ENCODE results near the gene LCLAT1.

The LCLAT1 gene

DNA sequence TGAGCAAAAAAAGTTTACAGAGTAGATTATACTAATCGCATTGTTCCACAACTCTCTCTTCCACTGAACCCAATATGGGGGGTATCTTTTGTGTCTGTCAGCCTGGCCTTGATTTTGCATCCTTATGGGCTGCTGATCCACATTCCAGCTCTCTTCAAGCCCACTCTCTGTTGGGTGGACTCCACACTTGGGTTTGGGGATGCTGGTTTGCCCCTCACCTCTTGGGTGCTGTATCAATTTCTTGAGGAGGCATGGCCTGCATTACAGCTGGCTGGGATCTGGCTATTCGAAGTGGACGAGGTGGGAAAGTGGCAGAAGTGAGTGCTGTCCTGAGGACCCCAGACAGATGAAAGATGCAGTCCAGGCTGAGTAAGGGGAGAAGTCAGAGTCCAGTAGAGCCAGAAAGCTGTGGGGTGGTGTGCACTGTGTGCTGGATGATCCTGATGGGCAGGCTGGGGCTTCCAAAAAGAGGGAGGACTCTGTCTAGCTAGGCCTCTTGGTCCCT, 218.8 kb downstream of the LCLAT1 start:
- Histone ChIP-seq H3K4me3 (ENCODE audit: insufficient read depth, low read depth, low read length, poor library complexity, severe bottlenecking) (no peak overlapping the region), H3K27ac (ENCODE audit: insufficient read depth, low read length, poor library complexity, severe bottlenecking) (no peak overlapping the region), H3K4me1 (ENCODE audit: control insufficient read depth, insufficient read depth, low read length, poor library complexity, severe bottlenecking) (no peaks in the 10 kb centered on the region), H3K36me3 (ENCODE audit: control insufficient read depth, insufficient read depth, low read length) (no peaks in the 10 kb centered on the region), H3K9me3 (ENCODE audit: control insufficient read depth, low read length) (no peaks in the 10 kb centered on the region), H3K27me3 (replicated peaks; ENCODE audit: control insufficient read depth, insufficient read depth, low read length, poor library complexity, severe bottlenecking) (no peaks in the 10 kb centered on the region)
- no peak for DNase-seq

DNA sequence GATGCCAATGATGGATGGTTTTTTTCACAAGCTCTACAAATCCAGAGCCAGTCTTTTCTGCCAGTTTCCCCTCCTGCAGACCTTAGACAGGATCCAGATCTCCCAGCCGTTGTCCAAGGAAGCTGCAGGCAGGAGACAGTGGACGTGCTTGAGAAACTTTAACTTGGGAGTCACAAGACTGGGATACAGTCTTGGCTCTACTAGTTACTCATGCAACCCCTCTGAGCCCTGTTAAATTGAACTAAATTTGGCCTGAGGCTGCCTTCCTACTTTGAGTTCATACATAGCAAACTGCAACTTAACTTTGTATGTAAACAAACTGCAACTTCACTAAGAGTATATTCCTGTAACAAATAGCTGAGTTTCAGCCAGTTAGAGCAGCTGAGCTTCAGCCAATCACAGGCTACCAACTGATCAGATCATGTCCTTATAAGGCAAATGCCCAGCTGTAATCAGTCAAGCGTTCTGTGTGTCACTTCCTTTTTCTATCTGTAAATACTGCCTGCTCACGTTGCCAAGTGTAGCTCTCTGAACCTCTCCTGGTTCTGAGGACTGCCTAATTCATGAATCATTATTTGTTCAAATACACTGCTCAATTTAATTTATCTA, 219.3 kb downstream of the LCLAT1 start:
- Histone ChIP-seq H3K9me3 (ENCODE audit: control insufficient read depth, low read length) (no peaks in the 10 kb centered on the region), H3K27ac (ENCODE audit: insufficient read depth, low read length, poor library complexity, severe bottlenecking) (no peak overlapping the region), H3K4me1 (ENCODE audit: control insufficient read depth, insufficient read depth, low read length, poor library complexity, severe bottlenecking) (no peaks in the 10 kb centered on the region), H3K36me3 (ENCODE audit: control insufficient read depth, insufficient read depth, low read length) (no peaks in the 10 kb centered on the region), H3K27me3 (replicated peaks; ENCODE audit: control insufficient read depth, insufficient read depth, low read length, poor library complexity, severe bottlenecking) (no peaks in the 10 kb centered on the region), H3K4me3 (ENCODE audit: insufficient read depth, low read depth, low read length, poor library complexity, severe bottlenecking) (no peak overlapping the region)
- no peak for DNase-seq

DNA sequence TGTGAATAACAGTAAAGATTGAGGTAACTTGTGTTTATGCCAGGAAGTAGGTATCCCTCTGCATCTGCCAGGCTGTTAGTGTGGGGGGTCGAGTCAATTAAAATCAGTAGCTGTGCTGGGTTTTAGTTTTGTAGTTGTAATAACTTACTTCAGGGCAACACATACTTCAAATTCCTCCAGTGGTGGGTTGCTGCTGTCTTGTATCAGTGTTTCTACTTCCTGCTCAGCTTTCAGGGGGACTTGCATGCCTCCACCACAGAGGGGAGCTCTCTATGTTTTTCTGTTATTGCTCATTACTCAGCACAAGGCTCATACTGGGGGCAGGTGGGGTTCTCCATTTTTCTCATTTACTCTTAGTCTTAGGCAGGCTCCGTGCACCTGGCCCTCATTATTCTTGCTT, 223.4 kb downstream of the LCLAT1 start:
- H3K9me3 ChIP-seq (ENCODE audit: control insufficient read depth, low read length): no peaks in the 10 kb centered on the region
- no peaks in the 10 kb centered on the region for H3K36me3 ChIP-seq (ENCODE audit: control insufficient read depth, insufficient read depth, low read length)
- no peak overlapping the region for H3K27ac ChIP-seq (ENCODE audit: insufficient read depth, low read length, poor library complexity, severe bottlenecking)
- H3K27me3 ChIP-seq (replicated peaks; ENCODE audit: control insufficient read depth, insufficient read depth, low read length, poor library complexity, severe bottlenecking): no peaks in the 10 kb centered on the region
- H3K4me3 ChIP-seq (ENCODE audit: insufficient read depth, low read depth, low read length, poor library complexity, severe bottlenecking): no peak overlapping the region
- DNase-seq: no peak
- H3K4me1 ChIP-seq (ENCODE audit: control insufficient read depth, insufficient read depth, low read length, poor library complexity, severe bottlenecking): no peaks in the 10 kb centered on the region

DNA sequence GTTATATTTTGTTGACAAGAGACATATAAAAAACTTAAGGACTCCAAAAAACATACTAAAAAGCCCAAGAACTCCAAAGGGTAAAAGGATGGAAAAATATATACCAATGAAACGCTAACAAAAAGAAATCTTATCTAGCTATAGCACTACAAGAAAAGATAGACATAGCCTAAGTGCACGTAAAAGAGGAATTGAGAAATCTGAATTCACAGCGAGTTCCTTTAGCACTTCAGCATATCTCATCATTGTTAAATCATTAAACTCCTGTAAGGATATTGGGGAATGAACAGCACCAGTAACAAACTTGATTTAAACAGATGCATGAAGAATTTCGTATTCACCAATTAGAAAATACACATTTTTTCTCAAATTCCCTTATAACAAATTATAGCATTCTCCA, 226.1 kb downstream of the LCLAT1 start:
- Histone ChIP-seq H3K4me1 (ENCODE audit: control insufficient read depth, insufficient read depth, low read length, poor library complexity, severe bottlenecking) (no peaks in the 10 kb centered on the region), H3K27ac (ENCODE audit: insufficient read depth, low read length, poor library complexity, severe bottlenecking) (no peak overlapping the region), H3K27me3 (replicated peaks; ENCODE audit: control insufficient read depth, insufficient read depth, low read length, poor library complexity, severe bottlenecking) (no peaks in the 10 kb centered on the region), H3K9me3 (ENCODE audit: control insufficient read depth, low read length) (no peaks in the 10 kb centered on the region), H3K36me3 (ENCODE audit: control insufficient read depth, insufficient read depth, low read length) (no peaks in the 10 kb centered on the region), H3K4me3 (ENCODE audit: insufficient read depth, low read depth, low read length, poor library complexity, severe bottlenecking) (no peak overlapping the region)
- no peak for DNase-seq

DNA sequence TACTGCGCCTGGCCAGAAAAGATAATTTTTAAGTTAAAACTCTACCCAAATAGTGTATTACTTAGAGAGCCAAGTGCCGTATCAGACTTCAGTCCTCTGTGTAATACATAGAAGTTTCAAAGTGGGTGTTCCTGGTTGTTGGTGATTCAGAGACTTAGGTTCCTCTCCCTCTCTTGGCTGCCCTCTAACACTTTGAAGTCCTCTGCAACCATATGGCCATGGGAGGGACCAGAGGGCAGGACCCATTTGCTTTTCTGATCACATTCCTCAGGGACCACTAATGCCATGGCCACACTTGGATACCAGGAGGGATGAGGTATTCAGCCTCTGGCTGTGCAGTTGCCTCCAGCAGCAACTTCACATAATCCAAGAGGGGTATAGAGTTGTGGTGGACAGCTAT, 228.7 kb downstream of the LCLAT1 start:
- H3K4me3 ChIP-seq (ENCODE audit: insufficient read depth, low read depth, low read length, poor library complexity, severe bottlenecking): no peak overlapping the region
- no peak overlapping the region for H3K27ac ChIP-seq (ENCODE audit: insufficient read depth, low read length, poor library complexity, severe bottlenecking)
- H3K36me3 ChIP-seq (ENCODE audit: control insufficient read depth, insufficient read depth, low read length): no peaks in the 10 kb centered on the region
- no peaks in the 10 kb centered on the region for H3K4me1 ChIP-seq (ENCODE audit: control insufficient read depth, insufficient read depth, low read length, poor library complexity, severe bottlenecking)
- DNase-seq: no peak
- H3K9me3 ChIP-seq (ENCODE audit: control insufficient read depth, low read length): no peaks in the 10 kb centered on the region
- H3K27me3 ChIP-seq (replicated peaks; ENCODE audit: control insufficient read depth, insufficient read depth, low read length, poor library complexity, severe bottlenecking): no peaks in the 10 kb centered on the region

DNA sequence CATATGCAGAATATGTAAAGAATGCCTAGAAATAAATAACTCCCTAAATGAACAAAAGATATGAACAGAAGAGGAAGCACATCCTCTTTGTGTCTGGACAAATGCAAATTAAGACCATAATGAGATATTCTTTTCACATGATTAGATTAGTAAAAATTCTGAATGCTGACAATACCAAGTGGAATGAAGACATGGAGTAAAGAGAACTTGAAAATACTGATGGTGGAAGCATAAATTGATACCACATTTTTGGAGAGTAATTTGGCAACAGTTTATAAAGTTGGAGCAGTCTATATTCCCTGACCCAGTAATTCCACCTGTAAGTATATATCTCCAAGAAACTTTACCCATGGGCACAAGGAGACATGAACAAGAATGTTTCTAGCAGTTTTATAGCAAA, 230.2 kb downstream of the LCLAT1 start:
- no peak overlapping the region for H3K4me3 ChIP-seq (ENCODE audit: insufficient read depth, low read depth, low read length, poor library complexity, severe bottlenecking)
- H3K27me3 ChIP-seq (replicated peaks; ENCODE audit: control insufficient read depth, insufficient read depth, low read length, poor library complexity, severe bottlenecking): no peaks in the 10 kb centered on the region
- H3K36me3 ChIP-seq (ENCODE audit: control insufficient read depth, insufficient read depth, low read length): no peaks in the 10 kb centered on the region
- no peak for DNase-seq
- no peaks in the 10 kb centered on the region for H3K9me3 ChIP-seq (ENCODE audit: control insufficient read depth, low read length)
- no peak overlapping the region for H3K27ac ChIP-seq (ENCODE audit: insufficient read depth, low read length, poor library complexity, severe bottlenecking)
- H3K4me1 ChIP-seq (ENCODE audit: control insufficient read depth, insufficient read depth, low read length, poor library complexity, severe bottlenecking): no peaks in the 10 kb centered on the region

DNA sequence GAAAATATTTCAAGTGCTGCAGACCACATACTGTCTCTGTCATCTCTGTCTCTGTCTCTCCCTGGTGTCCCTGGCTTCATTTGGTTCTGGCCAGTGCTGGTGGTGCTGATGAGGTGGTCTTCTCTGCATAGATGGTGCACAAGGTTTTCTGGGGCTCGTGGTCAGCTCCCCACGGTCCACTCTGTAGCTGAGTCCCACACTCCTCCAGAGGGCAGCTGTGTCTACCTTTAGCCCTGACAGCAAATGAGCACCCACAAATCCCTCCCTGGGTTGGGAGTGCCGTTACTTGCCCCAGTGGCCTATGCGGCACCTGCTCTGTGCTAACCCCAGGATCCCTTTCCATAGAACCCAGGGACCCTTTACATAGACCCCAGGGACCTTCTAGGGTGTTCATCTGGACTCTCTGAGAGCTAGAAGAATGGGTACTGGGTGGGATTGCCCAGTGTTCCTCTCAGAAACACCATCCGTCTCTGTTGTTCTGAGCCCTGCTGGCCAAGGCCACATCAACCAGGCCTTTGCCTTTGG, 230.9 kb downstream of the LCLAT1 start:
- Histone ChIP-seq H3K4me1 (ENCODE audit: control insufficient read depth, insufficient read depth, low read length, poor library complexity, severe bottlenecking) (no peaks in the 10 kb centered on the region), H3K27me3 (replicated peaks; ENCODE audit: control insufficient read depth, insufficient read depth, low read length, poor library complexity, severe bottlenecking) (no peaks in the 10 kb centered on the region), H3K27ac (ENCODE audit: insufficient read depth, low read length, poor library complexity, severe bottlenecking) (no peak overlapping the region), H3K9me3 (ENCODE audit: control insufficient read depth, low read length) (no peaks in the 10 kb centered on the region), H3K36me3 (ENCODE audit: control insufficient read depth, insufficient read depth, low read length) (no peaks in the 10 kb centered on the region), H3K4me3 (ENCODE audit: insufficient read depth, low read depth, low read length, poor library complexity, severe bottlenecking) (no peak overlapping the region)
- no peak for DNase-seq

DNA sequence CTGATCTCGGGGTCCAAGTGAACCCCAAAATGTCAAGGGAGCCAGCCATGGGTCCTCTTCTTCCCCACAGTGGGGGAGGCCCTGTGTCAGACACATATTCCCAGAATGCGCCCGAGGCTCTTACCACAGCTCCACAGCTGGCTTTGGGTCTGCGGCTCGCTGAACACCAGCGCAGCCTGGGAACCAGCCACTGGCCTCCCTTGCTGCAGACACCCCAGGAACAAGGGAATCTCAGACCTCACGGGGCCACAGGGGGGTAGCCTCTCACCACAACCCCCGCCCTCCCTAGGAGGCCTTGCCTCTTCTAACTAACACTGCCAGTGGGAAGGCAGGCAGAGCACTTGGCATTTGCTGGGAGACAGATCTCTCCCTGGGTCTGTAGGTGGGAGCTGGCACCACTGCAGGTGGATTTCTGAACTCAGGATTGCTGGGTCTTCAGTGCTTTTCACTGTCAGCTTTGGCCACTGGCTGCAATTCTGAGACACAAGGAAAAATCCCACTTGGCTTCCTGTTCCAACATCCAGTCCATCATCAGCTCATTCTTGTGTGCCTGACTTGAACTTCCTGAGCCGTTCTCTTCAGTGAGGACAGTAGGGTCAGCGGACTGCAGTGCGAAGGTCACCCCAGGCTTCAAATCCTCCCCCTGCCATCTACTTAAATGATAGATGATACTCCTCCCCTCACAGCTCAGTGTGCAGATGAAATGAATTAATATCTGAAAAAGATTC, 231.5 kb downstream of the LCLAT1 start:
- no peaks in the 10 kb centered on the region for H3K36me3 ChIP-seq (ENCODE audit: control insufficient read depth, insufficient read depth, low read length)
- H3K4me1 ChIP-seq (ENCODE audit: control insufficient read depth, insufficient read depth, low read length, poor library complexity, severe bottlenecking): no peaks in the 10 kb centered on the region
- H3K27ac ChIP-seq (ENCODE audit: insufficient read depth, low read length, poor library complexity, severe bottlenecking): no peak overlapping the region
- H3K4me3 ChIP-seq (ENCODE audit: insufficient read depth, low read depth, low read length, poor library complexity, severe bottlenecking): no peak overlapping the region
- H3K9me3 ChIP-seq (ENCODE audit: control insufficient read depth, low read length): no peaks in the 10 kb centered on the region
- DNase-seq: no peak
- no peaks in the 10 kb centered on the region for H3K27me3 ChIP-seq (replicated peaks; ENCODE audit: control insufficient read depth, insufficient read depth, low read length, poor library complexity, severe bottlenecking)

DNA sequence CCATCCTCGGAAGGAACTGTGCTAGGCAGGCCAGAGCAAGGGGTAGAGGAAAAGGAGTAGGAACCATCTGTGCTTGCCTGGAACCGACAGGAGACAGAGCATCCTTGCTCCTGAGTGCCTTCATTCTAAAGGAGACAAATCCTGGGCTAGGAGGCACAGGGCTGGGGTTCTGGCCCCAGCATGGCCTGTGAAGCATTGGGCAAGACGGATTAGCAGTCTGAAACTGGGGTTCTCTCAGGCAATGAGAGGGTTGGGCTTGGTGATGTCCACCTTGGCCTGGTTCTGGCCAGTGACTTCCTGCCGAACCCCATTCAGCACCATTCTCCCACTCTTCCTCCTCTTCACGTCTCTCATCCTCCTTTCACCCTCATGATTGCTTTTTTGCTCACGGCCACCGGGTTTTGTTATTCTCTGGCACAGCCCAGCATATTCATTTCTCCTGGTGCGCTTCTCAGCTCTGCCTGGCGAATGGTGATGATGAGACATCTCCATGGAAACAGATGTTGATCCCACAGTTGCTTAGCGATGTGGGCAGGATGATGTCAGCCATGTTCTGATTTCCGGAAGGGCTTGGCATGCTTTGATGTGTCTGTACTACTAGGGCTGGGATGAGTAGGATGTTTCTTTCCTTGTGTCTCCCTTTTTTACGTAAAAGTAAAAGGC, 232.5 kb downstream of the LCLAT1 start:
- Histone ChIP-seq H3K9me3 (ENCODE audit: control insufficient read depth, low read length) (no peaks in the 10 kb centered on the region), H3K27ac (ENCODE audit: insufficient read depth, low read length, poor library complexity, severe bottlenecking) (no peak overlapping the region), H3K27me3 (replicated peaks; ENCODE audit: control insufficient read depth, insufficient read depth, low read length, poor library complexity, severe bottlenecking) (no peaks in the 10 kb centered on the region), H3K4me3 (ENCODE audit: insufficient read depth, low read depth, low read length, poor library complexity, severe bottlenecking) (no peak overlapping the region), H3K36me3 (ENCODE audit: control insufficient read depth, insufficient read depth, low read length) (no peaks in the 10 kb centered on the region), H3K4me1 (ENCODE audit: control insufficient read depth, insufficient read depth, low read length, poor library complexity, severe bottlenecking) (no peaks in the 10 kb centered on the region)
- DNase-seq: no peak

DNA sequence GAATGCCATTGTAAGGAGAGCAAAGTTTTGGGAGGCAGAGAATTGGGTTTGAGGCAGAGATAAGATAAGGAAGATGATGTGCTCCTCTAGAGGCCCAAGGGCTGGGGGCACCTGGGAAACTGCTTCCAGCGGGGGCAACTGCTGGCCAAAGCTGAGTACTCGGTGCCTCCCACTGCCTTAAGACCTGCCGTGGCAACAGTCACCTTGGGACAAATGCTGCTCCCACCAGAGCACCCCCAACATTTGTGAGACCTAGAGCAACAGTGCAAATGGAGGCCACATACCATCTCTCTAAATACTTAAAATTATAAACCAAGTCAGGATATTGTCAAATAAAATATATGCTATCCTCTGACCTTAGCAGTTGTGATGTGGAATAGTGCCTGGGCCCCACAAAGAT, 233.1 kb downstream of the LCLAT1 start:
- no peaks in the 10 kb centered on the region for H3K4me1 ChIP-seq (ENCODE audit: control insufficient read depth, insufficient read depth, low read length, poor library complexity, severe bottlenecking)
- H3K36me3 ChIP-seq (ENCODE audit: control insufficient read depth, insufficient read depth, low read length): no peaks in the 10 kb centered on the region
- no peak overlapping the region for H3K4me3 ChIP-seq (ENCODE audit: insufficient read depth, low read depth, low read length, poor library complexity, severe bottlenecking)
- no peaks in the 10 kb centered on the region for H3K9me3 ChIP-seq (ENCODE audit: control insufficient read depth, low read length)
- no peak for DNase-seq
- H3K27ac ChIP-seq (ENCODE audit: insufficient read depth, low read length, poor library complexity, severe bottlenecking): no peak overlapping the region
- no peaks in the 10 kb centered on the region for H3K27me3 ChIP-seq (replicated peaks; ENCODE audit: control insufficient read depth, insufficient read depth, low read length, poor library complexity, severe bottlenecking)
